ENCODE results near the gene KIF18B. TPM values are rescaled to one million over a fixed set of nuclear protein-coding genes. Genes with fewer than 3 reads are reported as not detected.

KIF18B gene
- total RNA-seq, 1 experiment from 2014 or later: 17.9 TPM

GRCh38 chr17:44902135-44902760, 45.3 kb downstream of the KIF18B start:
- Histone ChIP-seq H3K4me3 (ENCODE audit: insufficient read depth, low read depth, low read length) (no peak overlapping the region), H3K27me3 (ENCODE audit: control insufficient read depth, insufficient read depth, low read length) (no peaks in the 10 kb centered on the region), H3K36me3 (replicated peaks; ENCODE audit: control insufficient read depth, insufficient read depth, low read length) (no peaks in the 10 kb centered on the region)
- DNase-seq: no peak

- H3K4me3 ChIP-seq (ENCODE audit: insufficient read depth, low read depth, low read length): no peak overlapping the region
These were observed 46.1 kb downstream of the KIF18B start for GRCh38 chr17:44901411-44901921.

GRCh38 chr17:44900894-44901293, 46.7 kb downstream of the KIF18B start:
- Histone ChIP-seq H3K36me3 (replicated peaks; ENCODE audit: control insufficient read depth, insufficient read depth, low read length) (no peaks in the 10 kb centered on the region), H3K27me3 (ENCODE audit: control insufficient read depth, insufficient read depth, low read length) (no peaks in the 10 kb centered on the region), H3K4me3 (ENCODE audit: insufficient read depth, low read depth, low read length) (no peak overlapping the region)
- no peak for DNase-seq

More at GRCh38 chr17:44901411-44901921, 46.1 kb downstream of the KIF18B start:
- Histone ChIP-seq H3K36me3 (replicated peaks; ENCODE audit: control insufficient read depth, insufficient read depth, low read length) (no peaks in the 10 kb centered on the region), H3K27me3 (ENCODE audit: control insufficient read depth, insufficient read depth, low read length) (no peaks in the 10 kb centered on the region)
- DNase-seq: no peak

GRCh38 chr17:44899074-44899782, 48.3 kb downstream of the KIF18B start, which contains the start of gene EFTUD2:
TSS of gene EFTUD2 (minus strand) at chr17:44899445. CDS start at chr17:44894521, 4,924 bp downstream.
- peak; percentile 95 for DNase-seq
- Histone ChIP-seq H3K36me3 (replicated peaks; ENCODE audit: control insufficient read depth, insufficient read depth, low read length) (peaks cover under 1% of the 10 kb centered on the region), H3K4me3 (ENCODE audit: insufficient read depth, low read depth, low read length) (peak within 1 kb of the TSS; percentile 87), H3K27me3 (ENCODE audit: control insufficient read depth, insufficient read depth, low read length) (no peaks in the 10 kb centered on the region)

GRCh38 chr17:44898768-44899073, 48.9 kb downstream of the KIF18B start:
- Histone ChIP-seq H3K27me3 (ENCODE audit: control insufficient read depth, insufficient read depth, low read length) (no peaks in the 10 kb centered on the region), H3K4me3 (ENCODE audit: insufficient read depth, low read depth, low read length) (peak overlapping the region; percentile 87), H3K36me3 (replicated peaks; ENCODE audit: control insufficient read depth, insufficient read depth, low read length) (peaks cover 2% of the 10 kb centered on the region)
- no peak for DNase-seq

GRCh38 chr17:44894642-44895041, 52.9 kb downstream of the KIF18B start:
- Histone ChIP-seq H3K36me3 (replicated peaks; ENCODE audit: control insufficient read depth, insufficient read depth, low read length) (peaks cover 6% of the 10 kb centered on the region), H3K4me3 (ENCODE audit: insufficient read depth, low read depth, low read length) (no peak overlapping the region)
- DNase-seq: peak; percentile 33

GRCh38 chr17:44892250-44892649, 55.3 kb downstream of the KIF18B start:
- no peak overlapping the region for H3K4me3 ChIP-seq (ENCODE audit: insufficient read depth, low read depth, low read length)
- DNase-seq: no peak
- no peaks in the 10 kb centered on the region for H3K27me3 ChIP-seq (ENCODE audit: control insufficient read depth, insufficient read depth, low read length)
- peaks cover 11% of the 10 kb centered on the region for H3K36me3 ChIP-seq (replicated peaks; ENCODE audit: control insufficient read depth, insufficient read depth, low read length)

More at GRCh38 chr17:44894642-44895041, 52.9 kb downstream of the KIF18B start:
- H3K27me3 ChIP-seq (ENCODE audit: control insufficient read depth, insufficient read depth, low read length): no peaks in the 10 kb centered on the region

- H3K27me3 ChIP-seq (ENCODE audit: control insufficient read depth, insufficient read depth, low read length): no peaks in the 10 kb centered on the region
- H3K36me3 ChIP-seq (replicated peaks; ENCODE audit: control insufficient read depth, insufficient read depth, low read length): peaks cover 20% of the 10 kb centered on the region
- DNase-seq: no peak
- H3K4me3 ChIP-seq (ENCODE audit: insufficient read depth, low read depth, low read length): no peak overlapping the region
These were observed 58.6 kb downstream of the KIF18B start for GRCh38 chr17:44889003-44889402.

GRCh38 chr17:44887971-44888954, 59.3 kb downstream of the KIF18B start:
- no peaks in the 10 kb centered on the region for H3K27me3 ChIP-seq (ENCODE audit: control insufficient read depth, insufficient read depth, low read length)
- no peak overlapping the region for H3K4me3 ChIP-seq (ENCODE audit: insufficient read depth, low read depth, low read length)
- DNase-seq: no peak
- peaks cover 23% of the 10 kb centered on the region for H3K36me3 ChIP-seq (replicated peaks; ENCODE audit: control insufficient read depth, insufficient read depth, low read length)

GRCh38 chr17:44887016-44887415, 60.6 kb downstream of the KIF18B start:
- Histone ChIP-seq H3K36me3 (replicated peaks; ENCODE audit: control insufficient read depth, insufficient read depth, low read length) (peaks cover 27% of the 10 kb centered on the region), H3K27me3 (ENCODE audit: control insufficient read depth, insufficient read depth, low read length) (no peaks in the 10 kb centered on the region), H3K4me3 (ENCODE audit: insufficient read depth, low read depth, low read length) (no peak overlapping the region)
- no peak for DNase-seq

- DNase-seq: no peak
- H3K4me3 ChIP-seq (ENCODE audit: insufficient read depth, low read depth, low read length): no peak overlapping the region
- H3K36me3 ChIP-seq (replicated peaks; ENCODE audit: control insufficient read depth, insufficient read depth, low read length): peaks cover 26% of the 10 kb centered on the region
- H3K27me3 ChIP-seq (ENCODE audit: control insufficient read depth, insufficient read depth, low read length): no peaks in the 10 kb centered on the region
These were observed 62.6 kb downstream of the KIF18B start for GRCh38 chr17:44884941-44885340.

GRCh38 chr17:44881145-44881544, 66.4 kb downstream of the KIF18B start:
- Histone ChIP-seq H3K4me3 (ENCODE audit: insufficient read depth, low read depth, low read length) (no peak overlapping the region), H3K36me3 (replicated peaks; ENCODE audit: control insufficient read depth, insufficient read depth, low read length) (peaks cover 25% of the 10 kb centered on the region), H3K27me3 (ENCODE audit: control insufficient read depth, insufficient read depth, low read length) (no peaks in the 10 kb centered on the region)
- no peak for DNase-seq

GRCh38 chr17:44880062-44880461, 67.5 kb downstream of the KIF18B start:
- Histone ChIP-seq H3K4me3 (ENCODE audit: insufficient read depth, low read depth, low read length) (no peak overlapping the region), H3K27me3 (ENCODE audit: control insufficient read depth, insufficient read depth, low read length) (no peaks in the 10 kb centered on the region), H3K36me3 (replicated peaks; ENCODE audit: control insufficient read depth, insufficient read depth, low read length) (peaks cover 29% of the 10 kb centered on the region)
- no peak for DNase-seq

- H3K36me3 ChIP-seq (replicated peaks; ENCODE audit: control insufficient read depth, insufficient read depth, low read length): peaks cover 24% of the 10 kb centered on the region
- no peak for DNase-seq
- no peaks in the 10 kb centered on the region for H3K27me3 ChIP-seq (ENCODE audit: control insufficient read depth, insufficient read depth, low read length)
- no peak overlapping the region for H3K4me3 ChIP-seq (ENCODE audit: insufficient read depth, low read depth, low read length)
These were observed 68.2 kb downstream of the KIF18B start for GRCh38 chr17:44879376-44879775.
